Measurements from ENCODE around the gene ZNF646.

DNA sequence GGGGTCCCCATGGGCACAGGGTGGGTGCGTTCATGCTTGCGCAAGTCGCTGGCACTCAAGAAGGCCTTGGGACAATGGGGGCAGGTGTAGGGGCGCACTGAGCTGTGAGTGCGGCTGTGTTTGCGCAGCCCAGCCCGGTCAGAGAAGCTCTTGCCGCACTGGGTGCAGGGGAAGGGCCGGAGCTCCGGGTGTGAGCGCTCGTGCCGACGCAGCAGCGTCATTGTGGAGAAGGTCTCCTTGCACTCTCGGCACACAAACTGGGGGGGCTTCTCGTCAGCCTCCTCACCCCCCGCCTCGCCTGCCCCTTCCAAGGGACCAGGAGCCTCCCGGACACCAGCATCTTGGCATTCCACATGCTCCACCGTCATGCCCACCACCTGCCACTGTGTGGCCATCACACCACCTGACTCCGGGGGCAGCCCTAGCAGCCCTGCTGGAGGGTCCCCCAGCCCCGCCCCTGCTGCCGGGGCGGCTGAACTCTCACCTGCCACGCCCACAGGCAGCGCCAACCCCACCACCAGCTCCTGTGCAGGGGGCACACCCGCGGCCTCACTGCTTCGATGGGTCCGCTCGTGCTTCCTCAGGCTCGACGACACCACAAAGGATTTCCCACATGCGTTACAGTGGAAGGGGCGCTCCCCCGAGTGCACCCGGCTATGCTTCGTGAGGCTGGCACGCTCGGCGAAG lies 13.0 kb upstream of the ZNF646 start:
- TF ChIP-seq, protein P1, sequence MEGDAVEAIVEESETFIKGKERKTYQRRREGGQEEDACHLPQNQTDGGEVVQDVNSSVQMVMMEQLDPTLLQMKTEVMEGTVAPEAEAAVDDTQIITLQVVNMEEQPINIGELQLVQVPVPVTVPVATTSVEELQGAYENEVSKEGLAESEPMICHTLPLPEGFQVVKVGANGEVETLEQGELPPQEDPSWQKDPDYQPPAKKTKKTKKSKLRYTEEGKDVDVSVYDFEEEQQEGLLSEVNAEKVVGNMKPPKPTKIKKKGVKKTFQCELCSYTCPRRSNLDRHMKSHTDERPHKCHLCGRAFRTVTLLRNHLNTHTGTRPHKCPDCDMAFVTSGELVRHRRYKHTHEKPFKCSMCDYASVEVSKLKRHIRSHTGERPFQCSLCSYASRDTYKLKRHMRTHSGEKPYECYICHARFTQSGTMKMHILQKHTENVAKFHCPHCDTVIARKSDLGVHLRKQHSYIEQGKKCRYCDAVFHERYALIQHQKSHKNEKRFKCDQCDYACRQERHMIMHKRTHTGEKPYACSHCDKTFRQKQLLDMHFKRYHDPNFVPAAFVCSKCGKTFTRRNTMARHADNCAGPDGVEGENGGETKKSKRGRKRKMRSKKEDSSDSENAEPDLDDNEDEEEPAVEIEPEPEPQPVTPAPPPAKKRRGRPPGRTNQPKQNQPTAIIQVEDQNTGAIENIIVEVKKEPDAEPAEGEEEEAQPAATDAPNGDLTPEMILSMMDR (conservative IDR thresholded peaks at IDR 0.05) = no peak
- TF ChIP-seq ZFX (IDR thresholded peaks at IDR 0.05) = no peak
